Body of pancreas (tissue), 4 donors: ENCODE measurements around the gene DDR2.
A peak's percentile ranks its signal among the peaks of the same experiment; 100 is the strongest.

Experiments used
- POLR2A ChIP-seq, 3 donors: fragments of 450-650 bp; IDR thresholded peaks; one replicate each; pipeline ENCODE4 v1.6.1; 2016; ENCODE audit warnings: antibody characterized with exemption in 3 of 3, mild to moderate bottlenecking in 2 of 3
- TF ChIP-seq, protein P1 (sequence below), 7 experiments: fragments of 450-650 bp in 4 of 7; fragments of 200-600 bp in 3 of 7; sonication (generic) in 3 of 7; IDR thresholded peaks; one replicate each; pipeline ENCODE4 v1.5.1; 2016 to 2019; ENCODE audit warnings: antibody characterized with exemption in 7 of 7

DNA sequence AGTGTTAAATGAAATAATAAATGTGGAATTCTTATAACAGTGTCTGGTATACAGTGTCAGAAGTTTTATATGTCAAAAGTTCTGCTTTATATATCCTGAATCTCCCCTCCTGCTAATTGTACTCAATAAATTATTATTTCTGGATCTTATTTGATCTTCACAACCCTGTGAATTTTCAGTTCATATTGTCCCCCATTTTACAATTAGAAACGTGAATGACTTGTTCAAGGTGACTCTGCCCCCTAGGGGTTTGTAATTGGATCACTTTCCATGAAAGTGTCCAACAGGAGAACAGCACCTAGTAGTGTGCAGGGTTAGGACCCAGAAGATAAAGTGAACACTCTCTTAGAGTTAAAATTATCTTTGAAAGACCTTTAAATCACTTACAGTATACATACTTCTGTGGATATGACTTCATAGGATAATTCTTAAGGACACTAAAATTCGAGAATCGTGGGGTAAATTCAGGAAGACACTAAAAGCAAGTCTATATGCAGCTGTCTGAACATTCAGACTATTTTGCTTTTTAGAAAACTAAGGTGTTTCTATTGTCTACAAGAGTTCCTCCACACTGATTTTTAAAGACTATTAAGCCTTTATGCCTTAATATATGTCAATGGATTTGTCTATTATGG is 4.5 kb upstream of the DDR2 start:
- TF ChIP-seq, protein P1, sequence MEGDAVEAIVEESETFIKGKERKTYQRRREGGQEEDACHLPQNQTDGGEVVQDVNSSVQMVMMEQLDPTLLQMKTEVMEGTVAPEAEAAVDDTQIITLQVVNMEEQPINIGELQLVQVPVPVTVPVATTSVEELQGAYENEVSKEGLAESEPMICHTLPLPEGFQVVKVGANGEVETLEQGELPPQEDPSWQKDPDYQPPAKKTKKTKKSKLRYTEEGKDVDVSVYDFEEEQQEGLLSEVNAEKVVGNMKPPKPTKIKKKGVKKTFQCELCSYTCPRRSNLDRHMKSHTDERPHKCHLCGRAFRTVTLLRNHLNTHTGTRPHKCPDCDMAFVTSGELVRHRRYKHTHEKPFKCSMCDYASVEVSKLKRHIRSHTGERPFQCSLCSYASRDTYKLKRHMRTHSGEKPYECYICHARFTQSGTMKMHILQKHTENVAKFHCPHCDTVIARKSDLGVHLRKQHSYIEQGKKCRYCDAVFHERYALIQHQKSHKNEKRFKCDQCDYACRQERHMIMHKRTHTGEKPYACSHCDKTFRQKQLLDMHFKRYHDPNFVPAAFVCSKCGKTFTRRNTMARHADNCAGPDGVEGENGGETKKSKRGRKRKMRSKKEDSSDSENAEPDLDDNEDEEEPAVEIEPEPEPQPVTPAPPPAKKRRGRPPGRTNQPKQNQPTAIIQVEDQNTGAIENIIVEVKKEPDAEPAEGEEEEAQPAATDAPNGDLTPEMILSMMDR (IDR thresholded peaks at IDR 0.05), result peak in 6 of 7 experiments; percentile 21 to 52 (median 32)
- TF ChIP-seq POLR2A (IDR thresholded peaks at IDR 0.05), result no peak
